GM15510 (cell line): ENCODE measurements around the gene NDEL1.

ENCODE experiments used
- POLR2A ChIP-seq: IDR thresholded peaks from 3 replicates; pipeline ENCODE4 v1.6.1; 2011; ENCODE audit warnings: borderline replicate concordance; ENCODE audit not compliant: insufficient read length; ENCODE audit errors: extremely low read depth

NDEL1 gene

GRCh38 chr17:8436169-8436843, 622 bp downstream of the NDEL1 start:
- TF ChIP-seq POLR2A, result no peak

DNA sequence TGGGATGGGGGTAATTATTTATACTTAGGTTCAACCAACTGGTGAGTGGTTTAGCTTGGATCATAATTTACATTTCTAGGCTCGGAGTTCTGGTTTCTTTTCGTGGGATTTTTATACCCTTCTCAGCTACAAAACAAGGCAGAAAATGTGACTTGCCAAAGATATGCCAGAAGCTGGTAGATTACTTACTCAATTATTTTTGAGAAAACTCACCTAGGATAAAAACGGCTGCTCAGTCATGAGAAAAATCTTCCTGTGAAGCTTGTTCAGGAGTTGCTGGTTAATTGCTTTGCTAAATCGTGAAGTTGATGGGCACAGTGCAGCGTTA, 1.1 kb downstream of the NDEL1 start:
- no peak for TF ChIP-seq POLR2A

GRCh38 chr17:8438441-8438840, 2.8 kb downstream of the NDEL1 start:
- no peak for TF ChIP-seq POLR2A

DNA sequence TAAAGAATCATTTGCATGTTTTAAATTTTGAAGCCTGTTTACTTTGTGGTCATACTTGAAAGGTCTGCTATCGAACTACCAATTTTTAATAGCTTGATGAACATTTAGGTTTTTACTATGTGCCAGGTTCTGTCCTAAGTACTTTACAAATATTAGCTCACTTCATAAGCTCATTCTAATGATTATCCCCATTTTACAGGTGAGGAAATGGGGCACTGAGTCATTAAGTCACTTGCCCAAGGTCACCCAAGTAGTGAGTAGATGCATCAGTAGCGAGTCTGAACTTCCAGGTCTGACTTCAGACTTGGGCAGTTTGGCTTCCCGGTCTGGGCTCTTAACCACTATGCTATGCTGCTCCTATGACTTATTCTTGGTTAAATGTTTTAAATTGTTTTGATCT, 4.0 kb downstream of the NDEL1 start:
- TF ChIP-seq POLR2A, result no peak

- no peak for TF ChIP-seq POLR2A
These were observed 6.0 kb downstream of the NDEL1 start for GRCh38 chr17:8441690-8442089.

GRCh38 chr17:8442310-8442709, 6.6 kb downstream of the NDEL1 start:
- no peak for TF ChIP-seq POLR2A

DNA sequence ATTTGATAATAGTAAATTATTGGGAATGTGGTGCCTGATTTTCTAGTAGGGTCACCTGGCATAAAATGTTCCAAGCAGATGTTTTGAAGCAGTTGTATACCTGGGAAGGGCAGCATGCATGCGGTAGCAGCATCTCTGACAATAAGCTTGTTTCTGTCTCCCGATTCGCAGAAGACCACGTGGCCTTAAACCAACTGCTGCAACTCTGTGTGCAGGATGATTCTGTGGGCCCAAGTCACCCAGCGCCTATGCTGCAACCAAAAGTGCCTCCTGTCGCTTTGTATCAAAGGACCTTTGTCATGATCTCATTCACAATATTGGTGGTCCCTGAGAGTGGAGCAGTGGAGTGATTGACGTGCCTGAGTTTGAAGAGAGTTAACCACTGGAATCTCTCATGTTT, 8.1 kb downstream of the NDEL1 start:
- TF ChIP-seq POLR2A, result no peak

DNA sequence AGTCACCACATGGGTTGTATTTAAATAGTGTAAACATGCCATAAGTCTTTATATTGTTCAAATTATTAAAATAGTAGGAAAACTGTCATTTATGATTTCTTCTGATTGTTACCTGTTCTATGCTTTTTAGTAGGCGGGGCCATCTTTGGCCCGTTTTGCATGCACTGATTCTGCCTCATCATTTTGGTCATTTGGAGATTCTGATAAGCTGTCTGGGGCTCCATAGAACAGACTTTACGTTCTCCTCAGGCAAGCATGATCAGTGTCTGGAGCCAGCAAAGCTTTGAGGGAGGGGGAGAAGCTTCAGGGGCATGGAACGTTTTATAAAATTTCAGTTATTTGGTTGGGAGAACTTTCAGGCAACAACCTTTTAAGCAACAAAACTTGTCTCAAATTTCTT, 8.8 kb downstream of the NDEL1 start:
- no peak for TF ChIP-seq POLR2A

DNA sequence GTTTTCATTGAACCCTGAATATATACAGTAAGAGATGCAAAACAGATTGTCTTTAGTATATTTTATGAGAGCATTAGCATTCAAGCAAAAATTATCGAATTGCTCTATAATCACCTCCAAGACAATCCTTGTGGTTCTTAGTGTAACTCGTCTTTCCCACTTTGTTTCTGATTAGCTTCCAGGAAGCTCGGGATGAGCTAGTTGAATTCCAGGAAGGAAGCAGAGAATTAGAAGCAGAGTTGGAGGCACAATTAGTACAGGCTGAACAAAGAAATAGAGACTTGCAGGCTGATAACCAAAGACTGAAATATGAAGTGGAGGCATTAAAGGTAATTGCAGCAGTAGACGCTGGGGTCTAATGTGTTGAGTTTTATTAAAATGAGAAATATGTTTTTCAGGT, 9.9 kb downstream of the NDEL1 start:
- no peak for TF ChIP-seq POLR2A

GRCh38 chr17:8447799-8448198, 12.1 kb downstream of the NDEL1 start:
- no peak for TF ChIP-seq POLR2A

- TF ChIP-seq POLR2A, result no peak
These were observed 12.6 kb downstream of the NDEL1 start for GRCh38 chr17:8448310-8448709.

- TF ChIP-seq POLR2A, result no peak
These were observed 16.4 kb downstream of the NDEL1 start for GRCh38 chr17:8451933-8452614.

GRCh38 chr17:8453326-8453725, 17.6 kb downstream of the NDEL1 start:
- no peak for TF ChIP-seq POLR2A

GRCh38 chr17:8455665-8456209, 20.1 kb downstream of the NDEL1 start:
- TF ChIP-seq POLR2A, result no peak

- no peak for TF ChIP-seq POLR2A
These were observed 22.4 kb downstream of the NDEL1 start for GRCh38 chr17:8458128-8458527.

DNA sequence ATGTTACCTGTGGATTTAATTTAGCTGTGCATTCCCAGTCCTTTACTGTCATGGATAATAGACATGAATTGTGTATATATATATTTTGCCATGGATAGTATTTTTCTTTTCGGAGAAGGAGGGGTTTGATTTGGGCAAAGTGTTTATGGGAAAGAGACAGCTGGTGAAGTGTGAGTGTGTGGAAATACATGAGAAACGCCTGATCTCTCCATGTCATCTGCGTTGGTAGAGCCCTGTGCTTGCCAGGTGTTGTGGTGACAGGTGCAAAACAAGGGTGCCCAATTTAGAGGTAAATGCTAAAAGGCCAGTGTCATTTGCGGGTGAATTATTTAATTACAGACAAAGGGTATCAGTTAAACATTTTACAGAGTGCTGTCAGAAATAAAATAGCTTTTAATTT, 23.4 kb downstream of the NDEL1 start:
- TF ChIP-seq POLR2A, result no peak

GRCh38 chr17:8459831-8460230, 24.1 kb downstream of the NDEL1 start:
- TF ChIP-seq POLR2A, result no peak

DNA sequence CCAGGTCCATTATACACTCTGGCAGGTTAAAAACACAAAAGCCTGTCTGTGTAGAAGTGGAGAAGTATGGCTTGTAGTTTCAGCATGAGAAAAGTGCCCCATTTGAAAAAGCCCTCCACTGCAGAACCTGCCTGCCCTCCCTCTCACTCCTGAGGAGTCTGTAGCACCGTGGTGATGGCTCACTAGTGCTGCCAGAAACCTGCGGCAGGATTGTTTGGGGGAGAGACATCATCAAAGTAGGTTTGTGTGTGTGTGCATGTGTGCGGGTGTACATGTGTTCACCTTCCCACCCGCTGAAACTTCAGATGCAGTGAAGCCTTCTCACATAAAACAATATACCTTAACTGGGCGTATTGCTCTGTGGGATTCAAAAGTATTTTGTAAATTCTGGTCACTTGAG, 26.9 kb downstream of the NDEL1 start:
- no peak for TF ChIP-seq POLR2A

- no peak for TF ChIP-seq POLR2A
These were observed 27.4 kb downstream of the NDEL1 start for GRCh38 chr17:8463099-8463498.
